G401 (cell line): ENCODE results near the gene NPHP4. TPM values are rescaled to one million over a fixed set of nuclear protein-coding genes. Genes with fewer than 3 reads are reported as not detected.
"Not testable (repeated sequence)": the region's sequence is repeated elsewhere in the genome, so short reads cannot be mapped to it uniquely, and the experiment has no call there.

Experiments used
- DNase-seq: peaks from one replicate; pipeline ENCODE4 v3.0.0-alpha.2; 2015; ENCODE audit warnings: low spot score
- in situ Hi-C: cut with HindIII; loops from 2 replicates; pipeline ENCODE4 v1.10.0; 2016; ENCODE audit warnings: low sequenced_read_pairs, mixed read lengths
- total RNA-seq: library from RNA; depleted of rRNA; stranded (reverse); fragments of >200 nt; shearing (Covaris generic); gene quantifications from 2 replicates; pipeline ENCODE4 v1.2.3, GENCODE V29; 2014

Gene NPHP4
- total RNA-seq, 1 experiment from 2014 or later, result 7.6 TPM

GRCh38 chr1:6025269-6026094 is 33.3 kb upstream of the NPHP4 start:
- in situ Hi-C loops, result no loop called here
- no peak for DNase-seq

GRCh38 chr1:6024376-6024775 is 32.2 kb upstream of the NPHP4 start:
- DNase-seq, result no peak
- in situ Hi-C loops, result no loop called here

GRCh38 chr1:6023346-6023745 is 31.1 kb upstream of the NPHP4 start:
- in situ Hi-C loops, result no loop called here
- DNase-seq, result no peak

- DNase-seq, result no peak
- in situ Hi-C loops, result no loop called here
These were observed 30.0 kb upstream of the NPHP4 start for GRCh38 chr1:6022193-6022592.

- in situ Hi-C loops, result no loop called here
- DNase-seq, result no peak
These were observed 27.1 kb upstream of the NPHP4 start for GRCh38 chr1:6019166-6019845.

- in situ Hi-C loops, DNase-seq: not testable (repeated sequence)
These were observed 25.4 kb upstream of the NPHP4 start for GRCh38 chr1:6017654-6018053.

DNA sequence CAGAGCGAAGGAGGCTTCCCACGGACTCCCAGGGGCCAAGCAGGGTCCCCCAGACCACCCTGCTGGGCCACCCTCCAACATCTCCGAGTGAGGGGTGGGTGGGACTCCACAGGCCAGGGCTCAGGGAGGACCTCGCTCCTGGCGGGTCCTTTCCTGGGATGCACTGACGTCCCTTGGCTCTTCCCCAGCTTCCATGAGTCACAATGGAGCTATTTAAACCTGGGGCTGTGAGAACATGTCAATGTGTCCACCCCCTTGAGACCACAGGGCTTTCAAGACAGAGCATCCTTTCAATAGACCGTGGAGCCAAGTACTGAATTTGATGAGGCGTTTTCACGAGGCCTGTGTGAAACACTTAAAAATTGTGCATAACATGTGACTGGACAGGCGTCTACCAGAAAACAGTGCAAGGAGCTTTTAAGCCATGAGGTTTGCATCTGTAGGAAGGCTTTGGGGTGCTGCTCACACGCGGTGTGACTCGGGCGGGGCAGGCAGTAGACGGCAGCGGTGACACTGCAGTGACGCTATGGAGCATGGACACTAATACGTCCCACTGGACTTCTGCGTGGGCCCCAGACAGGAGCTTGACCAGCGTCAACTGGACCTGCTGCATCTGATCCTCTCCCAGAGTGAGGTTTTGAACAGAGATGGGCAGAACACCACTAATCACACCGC is 24.1 kb upstream of the NPHP4 start:
- in situ Hi-C loops, result no loop called here

DNA sequence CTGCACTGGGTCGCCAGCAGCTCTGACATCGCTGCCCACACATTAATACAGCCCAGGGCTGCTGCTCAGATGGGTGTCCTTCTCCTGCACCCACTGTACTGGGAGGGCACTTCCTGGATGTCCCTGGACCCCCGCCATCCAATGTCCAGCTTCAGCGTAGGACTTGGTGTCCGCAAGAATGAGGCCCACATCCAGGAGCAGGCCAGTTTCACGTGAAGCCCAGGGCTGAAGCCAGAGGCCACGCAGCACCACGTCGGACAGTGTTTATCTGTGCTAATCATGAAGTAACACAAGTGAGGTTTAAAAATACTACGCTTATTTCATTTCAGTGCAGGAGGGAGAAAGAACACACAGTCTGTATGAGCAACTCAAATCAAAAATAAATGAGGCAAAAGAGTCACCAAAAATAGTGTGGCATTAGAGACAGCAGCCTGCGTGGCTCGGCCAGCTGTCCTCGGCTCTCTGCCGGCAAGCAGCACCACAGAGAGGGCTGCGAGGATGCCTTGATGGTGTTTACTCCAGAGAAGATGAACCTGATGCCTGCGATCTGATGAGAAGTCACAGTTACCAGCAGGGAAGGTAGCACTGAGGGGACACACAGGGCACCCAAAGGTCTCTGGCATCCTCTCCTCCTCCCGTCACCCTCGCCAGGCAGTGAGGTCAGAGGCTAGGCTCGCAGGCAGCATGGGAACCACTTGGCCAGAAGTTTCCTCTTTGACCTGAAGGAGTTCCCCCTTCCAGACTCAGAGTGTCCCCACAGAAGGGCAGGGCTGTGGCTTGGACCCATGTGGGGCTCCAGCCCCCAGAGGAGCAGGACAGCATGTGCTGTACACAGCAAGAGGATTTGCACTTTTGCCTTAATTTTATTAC is 22.1 kb upstream of the NPHP4 start:
- in situ Hi-C loops, result no loop called here
- peak; percentile 74 for DNase-seq

More for the DNA sequence above, 24.1 kb upstream of the NPHP4 start:
- DNase-seq, result no peak

DNA sequence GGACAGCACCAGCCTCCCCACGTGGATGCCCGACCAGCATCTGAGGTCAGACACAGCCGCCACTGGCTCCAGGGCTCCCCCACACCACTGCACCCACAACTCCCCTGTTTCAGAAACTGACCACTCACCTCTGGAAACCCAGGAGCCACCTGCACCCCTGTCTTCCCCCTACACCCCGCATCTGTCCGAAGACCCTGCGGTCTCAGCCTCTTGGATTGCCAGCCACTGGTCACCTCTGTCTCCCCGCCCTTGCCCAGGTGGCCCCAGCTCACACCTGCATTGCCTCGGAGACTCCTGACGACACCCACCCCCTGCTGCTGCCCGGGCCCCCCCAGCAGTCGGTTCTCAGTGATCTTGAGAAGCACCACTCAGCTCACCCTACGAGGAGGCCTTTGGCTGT is 21.3 kb upstream of the NPHP4 start:
- no peak for DNase-seq
- in situ Hi-C loops, result no loop called here

DNA sequence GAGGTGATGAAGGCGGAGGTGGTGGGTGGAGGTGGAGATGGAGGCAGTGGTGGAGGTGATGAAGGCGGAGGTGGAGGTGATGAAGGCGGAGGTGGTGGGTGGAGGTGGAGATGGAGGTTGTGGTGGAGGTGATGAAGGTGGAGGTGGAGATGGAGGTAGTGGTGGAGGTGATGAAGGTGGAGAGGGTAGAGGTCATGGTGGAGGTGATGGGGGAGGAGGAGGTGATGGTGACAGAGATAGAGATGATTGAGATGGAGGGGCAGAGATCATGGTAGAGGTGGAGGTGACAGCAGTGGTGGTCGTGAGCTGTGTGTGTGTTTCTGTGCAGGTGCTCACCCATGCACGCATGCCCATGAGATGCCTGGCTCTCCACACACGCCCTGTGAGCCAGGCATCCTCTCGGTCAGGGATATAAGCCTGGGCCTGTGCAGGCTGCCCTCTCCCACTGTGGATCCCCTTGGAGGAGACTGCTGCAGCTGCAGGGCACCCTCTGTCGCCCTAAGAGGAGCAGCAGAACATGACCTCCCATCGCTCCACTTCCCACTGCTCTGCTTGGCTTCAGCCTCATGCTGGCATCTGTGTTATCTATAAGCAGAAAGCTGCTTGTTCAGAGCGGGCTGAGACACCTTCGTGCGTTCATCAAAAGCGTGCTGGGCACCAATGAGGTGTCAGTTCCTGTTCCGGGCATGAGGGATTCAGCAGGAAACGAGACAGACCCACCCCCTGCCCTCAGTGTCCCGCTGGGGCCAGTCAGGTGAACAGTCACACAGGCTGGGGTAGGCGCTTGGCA is 20.5 kb upstream of the NPHP4 start:
- DNase-seq, result no peak
- in situ Hi-C loops, result no loop called here

- DNase-seq, result no peak
- in situ Hi-C loops, result no loop called here
These were observed 19.7 kb upstream of the NPHP4 start for GRCh38 chr1:6011946-6012258.

GRCh38 chr1:6011161-6011945 is 19.1 kb upstream of the NPHP4 start:
- no peak for DNase-seq
- in situ Hi-C loops, result no loop called here

DNA sequence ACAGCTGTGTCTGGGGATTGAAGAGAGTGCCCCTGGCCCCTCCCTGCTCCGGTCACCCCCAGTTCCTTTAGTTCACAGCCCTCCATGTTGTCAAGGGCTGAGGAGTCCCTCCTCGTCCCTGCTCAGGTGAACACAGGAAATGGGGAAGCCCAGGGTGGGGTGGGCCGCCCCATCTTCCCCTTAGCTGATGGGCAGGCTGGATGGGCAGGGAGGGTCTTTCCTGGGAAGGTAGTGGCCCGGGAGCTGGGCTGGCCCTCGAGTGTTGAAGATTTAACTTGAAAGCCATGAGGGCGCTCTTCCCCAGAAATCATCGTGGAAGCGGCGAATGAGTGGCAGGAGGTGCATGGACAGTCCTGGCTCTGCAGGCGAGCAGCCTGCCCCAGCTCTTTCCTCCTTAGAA is 18.3 kb upstream of the NPHP4 start:
- DNase-seq, result no peak
- in situ Hi-C loops, result no loop called here

DNA sequence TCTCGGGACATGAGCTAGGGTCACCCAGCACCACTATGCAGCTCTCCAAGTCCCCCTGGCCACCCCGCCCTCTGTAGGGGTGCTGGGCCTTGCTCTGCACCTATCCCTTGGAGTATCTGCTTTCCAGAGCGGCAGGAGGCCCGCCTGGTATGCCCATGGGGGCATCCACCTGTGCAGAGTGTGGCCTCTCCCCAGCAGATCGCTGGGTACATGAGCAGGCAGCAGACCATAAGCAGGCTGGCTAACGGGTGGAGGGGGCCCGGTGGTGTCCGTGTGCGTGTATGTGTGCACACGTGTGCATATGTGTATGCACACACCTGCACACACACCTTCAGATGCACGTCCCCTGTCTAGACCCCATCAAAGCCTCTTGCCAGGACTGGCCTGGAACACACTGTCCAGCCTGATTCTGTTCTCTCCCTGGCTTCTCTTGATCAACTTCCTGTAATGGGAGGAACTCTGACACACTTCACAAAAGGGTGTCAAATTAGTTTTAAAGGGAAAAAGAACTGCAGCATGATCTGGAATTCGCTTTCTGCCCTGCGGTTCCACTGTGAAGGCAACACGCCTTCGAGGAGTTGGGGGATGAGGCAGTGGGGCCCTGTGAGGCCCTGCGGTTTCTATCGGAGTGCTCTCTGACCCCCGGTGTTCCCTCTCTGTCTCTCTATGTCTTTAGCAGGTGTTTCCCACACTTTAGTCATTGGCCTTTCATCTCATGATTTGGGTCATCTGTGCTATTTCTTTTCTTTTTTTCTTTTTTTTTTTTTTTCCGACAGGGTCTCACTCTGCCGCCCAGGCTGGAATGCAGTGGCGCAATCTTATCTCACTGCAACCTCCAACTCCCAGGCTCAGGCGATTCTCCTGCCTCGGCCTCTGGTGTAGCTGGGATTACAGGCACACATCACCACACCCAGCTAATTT is 17.2 kb upstream of the NPHP4 start:
- in situ Hi-C loops, result no loop called here
- DNase-seq, result no peak

DNA sequence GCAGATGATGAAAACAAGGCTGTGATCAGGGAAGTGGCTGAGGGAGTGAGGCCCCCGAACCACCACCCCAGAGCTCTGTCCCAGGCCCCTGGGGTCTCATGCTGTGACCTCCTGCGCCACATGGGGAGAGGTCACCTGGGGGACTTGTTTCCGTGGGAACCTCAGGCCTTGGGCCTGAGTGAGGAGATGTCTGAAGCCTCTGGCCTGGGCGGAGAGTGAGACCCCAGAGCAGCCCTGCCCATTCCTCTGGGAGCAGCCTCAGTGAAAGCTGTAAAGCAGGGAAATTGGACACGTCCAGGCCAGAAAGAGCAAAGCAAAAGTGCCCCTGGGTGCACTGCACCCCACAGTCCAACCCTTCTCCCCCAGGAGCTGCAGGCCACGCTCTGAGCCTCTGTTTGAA is 16.5 kb upstream of the NPHP4 start:
- in situ Hi-C loops, result no loop called here

GRCh38 chr1:6008084-6008415 is 15.8 kb upstream of the NPHP4 start:
- no peak for DNase-seq
- in situ Hi-C loops, result no loop called here

More for the DNA sequence above, 16.5 kb upstream of the NPHP4 start:
- DNase-seq, result no peak
